Measurements from ENCODE around the gene RTN4R. TPM values are rescaled to one million over a fixed set of nuclear protein-coding genes. Genes with fewer than 3 reads are reported as not detected.

RTN4R gene
- total and polyA plus RNA-seq, 9 of the 15 experiments (the other 6 are each of a cell fraction or from before 2014, with no cell fraction given): 0.04 to 2.8 (median 1.4) TPM; not detected in 3

DNA sequence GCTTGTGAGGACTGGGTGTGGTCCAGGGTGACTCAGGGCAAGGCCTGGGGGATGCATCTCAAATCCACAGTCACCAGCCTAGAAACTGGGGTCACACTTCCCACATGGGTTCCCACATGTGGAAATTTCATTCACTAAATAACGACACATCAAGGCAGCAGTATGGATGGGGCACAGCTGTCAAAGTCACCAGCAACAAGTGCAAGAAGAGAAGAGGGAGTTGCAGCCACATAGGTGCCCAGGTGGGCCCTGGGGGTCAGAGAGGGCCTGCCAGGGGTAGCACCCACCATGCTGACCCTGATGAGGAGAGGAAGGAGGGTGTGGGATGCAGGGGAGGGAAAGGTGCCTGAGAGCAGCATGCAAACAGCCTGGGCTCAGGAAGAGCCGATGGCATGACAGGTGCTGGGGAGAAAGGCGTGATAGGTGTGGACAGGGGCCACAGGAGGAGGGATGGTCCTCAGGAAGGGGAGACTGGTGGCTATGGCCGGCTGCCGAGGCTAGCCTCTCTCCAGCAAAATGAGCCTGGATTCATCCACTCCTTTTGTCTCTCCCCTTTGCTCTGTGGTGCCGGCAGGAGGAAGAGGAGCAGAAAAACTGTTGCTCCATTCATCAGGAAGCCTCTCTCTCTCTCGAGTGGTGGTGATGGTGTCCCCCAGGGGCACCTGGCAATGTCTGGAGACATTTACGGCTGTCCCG is 29.4 kb upstream of the RTN4R start (continued):
- TF ChIP-seq, protein P1, sequence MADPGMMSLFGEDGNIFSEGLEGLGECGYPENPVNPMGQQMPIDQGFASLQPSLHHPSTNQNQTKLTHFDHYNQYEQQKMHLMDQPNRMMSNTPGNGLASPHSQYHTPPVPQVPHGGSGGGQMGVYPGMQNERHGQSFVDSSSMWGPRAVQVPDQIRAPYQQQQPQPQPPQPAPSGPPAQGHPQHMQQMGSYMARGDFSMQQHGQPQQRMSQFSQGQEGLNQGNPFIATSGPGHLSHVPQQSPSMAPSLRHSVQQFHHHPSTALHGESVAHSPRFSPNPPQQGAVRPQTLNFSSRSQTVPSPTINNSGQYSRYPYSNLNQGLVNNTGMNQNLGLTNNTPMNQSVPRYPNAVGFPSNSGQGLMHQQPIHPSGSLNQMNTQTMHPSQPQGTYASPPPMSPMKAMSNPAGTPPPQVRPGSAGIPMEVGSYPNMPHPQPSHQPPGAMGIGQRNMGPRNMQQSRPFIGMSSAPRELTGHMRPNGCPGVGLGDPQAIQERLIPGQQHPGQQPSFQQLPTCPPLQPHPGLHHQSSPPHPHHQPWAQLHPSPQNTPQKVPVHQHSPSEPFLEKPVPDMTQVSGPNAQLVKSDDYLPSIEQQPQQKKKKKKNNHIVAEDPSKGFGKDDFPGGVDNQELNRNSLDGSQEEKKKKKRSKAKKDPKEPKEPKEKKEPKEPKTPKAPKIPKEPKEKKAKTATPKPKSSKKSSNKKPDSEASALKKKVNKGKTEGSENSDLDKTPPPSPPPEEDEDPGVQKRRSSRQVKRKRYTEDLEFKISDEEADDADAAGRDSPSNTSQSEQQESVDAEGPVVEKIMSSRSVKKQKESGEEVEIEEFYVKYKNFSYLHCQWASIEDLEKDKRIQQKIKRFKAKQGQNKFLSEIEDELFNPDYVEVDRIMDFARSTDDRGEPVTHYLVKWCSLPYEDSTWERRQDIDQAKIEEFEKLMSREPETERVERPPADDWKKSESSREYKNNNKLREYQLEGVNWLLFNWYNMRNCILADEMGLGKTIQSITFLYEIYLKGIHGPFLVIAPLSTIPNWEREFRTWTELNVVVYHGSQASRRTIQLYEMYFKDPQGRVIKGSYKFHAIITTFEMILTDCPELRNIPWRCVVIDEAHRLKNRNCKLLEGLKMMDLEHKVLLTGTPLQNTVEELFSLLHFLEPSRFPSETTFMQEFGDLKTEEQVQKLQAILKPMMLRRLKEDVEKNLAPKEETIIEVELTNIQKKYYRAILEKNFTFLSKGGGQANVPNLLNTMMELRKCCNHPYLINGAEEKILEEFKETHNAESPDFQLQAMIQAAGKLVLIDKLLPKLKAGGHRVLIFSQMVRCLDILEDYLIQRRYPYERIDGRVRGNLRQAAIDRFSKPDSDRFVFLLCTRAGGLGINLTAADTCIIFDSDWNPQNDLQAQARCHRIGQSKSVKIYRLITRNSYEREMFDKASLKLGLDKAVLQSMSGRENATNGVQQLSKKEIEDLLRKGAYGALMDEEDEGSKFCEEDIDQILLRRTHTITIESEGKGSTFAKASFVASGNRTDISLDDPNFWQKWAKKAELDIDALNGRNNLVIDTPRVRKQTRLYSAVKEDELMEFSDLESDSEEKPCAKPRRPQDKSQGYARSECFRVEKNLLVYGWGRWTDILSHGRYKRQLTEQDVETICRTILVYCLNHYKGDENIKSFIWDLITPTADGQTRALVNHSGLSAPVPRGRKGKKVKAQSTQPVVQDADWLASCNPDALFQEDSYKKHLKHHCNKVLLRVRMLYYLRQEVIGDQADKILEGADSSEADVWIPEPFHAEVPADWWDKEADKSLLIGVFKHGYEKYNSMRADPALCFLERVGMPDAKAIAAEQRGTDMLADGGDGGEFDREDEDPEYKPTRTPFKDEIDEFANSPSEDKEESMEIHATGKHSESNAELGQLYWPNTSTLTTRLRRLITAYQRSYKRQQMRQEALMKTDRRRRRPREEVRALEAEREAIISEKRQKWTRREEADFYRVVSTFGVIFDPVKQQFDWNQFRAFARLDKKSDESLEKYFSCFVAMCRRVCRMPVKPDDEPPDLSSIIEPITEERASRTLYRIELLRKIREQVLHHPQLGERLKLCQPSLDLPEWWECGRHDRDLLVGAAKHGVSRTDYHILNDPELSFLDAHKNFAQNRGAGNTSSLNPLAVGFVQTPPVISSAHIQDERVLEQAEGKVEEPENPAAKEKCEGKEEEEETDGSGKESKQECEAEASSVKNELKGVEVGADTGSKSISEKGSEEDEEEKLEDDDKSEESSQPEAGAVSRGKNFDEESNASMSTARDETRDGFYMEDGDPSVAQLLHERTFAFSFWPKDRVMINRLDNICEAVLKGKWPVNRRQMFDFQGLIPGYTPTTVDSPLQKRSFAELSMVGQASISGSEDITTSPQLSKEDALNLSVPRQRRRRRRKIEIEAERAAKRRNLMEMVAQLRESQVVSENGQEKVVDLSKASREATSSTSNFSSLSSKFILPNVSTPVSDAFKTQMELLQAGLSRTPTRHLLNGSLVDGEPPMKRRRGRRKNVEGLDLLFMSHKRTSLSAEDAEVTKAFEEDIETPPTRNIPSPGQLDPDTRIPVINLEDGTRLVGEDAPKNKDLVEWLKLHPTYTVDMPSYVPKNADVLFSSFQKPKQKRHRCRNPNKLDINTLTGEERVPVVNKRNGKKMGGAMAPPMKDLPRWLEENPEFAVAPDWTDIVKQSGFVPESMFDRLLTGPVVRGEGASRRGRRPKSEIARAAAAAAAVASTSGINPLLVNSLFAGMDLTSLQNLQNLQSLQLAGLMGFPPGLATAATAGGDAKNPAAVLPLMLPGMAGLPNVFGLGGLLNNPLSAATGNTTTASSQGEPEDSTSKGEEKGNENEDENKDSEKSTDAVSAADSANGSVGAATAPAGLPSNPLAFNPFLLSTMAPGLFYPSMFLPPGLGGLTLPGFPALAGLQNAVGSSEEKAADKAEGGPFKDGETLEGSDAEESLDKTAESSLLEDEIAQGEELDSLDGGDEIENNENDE (IDR thresholded peaks at IDR 0.05; ENCODE audit: low read depth, low read length): no peak
- TF ChIP-seq, protein P2, sequence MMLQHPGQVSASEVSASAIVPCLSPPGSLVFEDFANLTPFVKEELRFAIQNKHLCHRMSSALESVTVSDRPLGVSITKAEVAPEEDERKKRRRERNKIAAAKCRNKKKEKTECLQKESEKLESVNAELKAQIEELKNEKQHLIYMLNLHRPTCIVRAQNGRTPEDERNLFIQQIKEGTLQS (IDR thresholded peaks at IDR 0.05): no peak
- TF ChIP-seq, protein P2 (CRISPR knock-in tag; conservative IDR thresholded peaks at IDR 0.05): no peak
- TF ChIP-seq SUPT5H (IDR thresholded peaks at IDR 0.05) (no peak), MEF2A (IDR thresholded peaks at IDR 0.05; ENCODE audit: control insufficient read depth, low read depth, low read length) (no peak), SMAD4 (CRISPR knock-in tag; conservative IDR thresholded peaks at IDR 0.05) (no peak)

All from K562 (cell line).